Stomach (tissue), 9 donors: Measurements from ENCODE around the gene FARS2. TPM values are rescaled to one million over a fixed set of nuclear protein-coding genes. Genes with fewer than 3 reads are reported as not detected.

Source experiments
- DNase-seq, 2 donors: peaks; one replicate each; pipeline versions ENCODE4 v3.0.0 to v3.0.0-alpha.2; 2013 to 2019
- H3K27ac ChIP-seq, 5 donors: fragments of 200-600 bp in 4 of 5; sonication (generic) in 4 of 5; one replicate each; pipeline ENCODE4 v1.5.1; 2013 to 2019; ENCODE audit warnings: mild to moderate bottlenecking in 1 of 5, moderate library complexity in 1 of 5
- H3K27me3 ChIP-seq, 3 donors: fragments of 200-600 bp; sonication (generic); one replicate each; pipeline ENCODE4 v1.5.1; 2017 to 2019; ENCODE audit warnings: mixed run types in 1 of 3
- H3K36me3 ChIP-seq, 4 donors: fragments of 200-600 bp; sonication (generic); 1 replicate in 3 of 4; 2 replicates in 1 of 4; pipeline ENCODE4 v1.5.1; 2016 to 2019
- H3K4me1 ChIP-seq, 4 donors: fragments of 200-600 bp; sonication (generic); one replicate each; pipeline ENCODE4 v1.5.1; 2016 to 2019
- H3K4me3 ChIP-seq, 4 donors: fragments of 200-600 bp; sonication (generic) in 3 of 4; one replicate each; pipeline ENCODE4 v1.5.1; 2016 to 2019; ENCODE audit warnings: mild to moderate bottlenecking in 1 of 4
- H3K9me3 ChIP-seq, 4 donors: fragments of 200-600 bp; sonication (generic); one replicate each; pipeline ENCODE4 v1.5.1; 2016 to 2019
- EP300 ChIP-seq: sonication (generic); formaldehyde crosslinking; IDR thresholded peaks from one replicate; pipeline ENCODE4 v1.6.1; 2017; ENCODE audit warnings: antibody characterized with exemption
- POLR2A ChIP-seq, 4 donors: fragments of 450-650 bp; IDR thresholded peaks; one replicate each; pipeline ENCODE4 v1.6.1; 2016; ENCODE audit warnings: antibody characterized with exemption in 4 of 4, control low read depth in 2 of 4, mild to moderate bottlenecking in 1 of 4, moderate library complexity in 1 of 4
- POLR2AphosphoS5 ChIP-seq, 3 donors: sonication (generic); formaldehyde crosslinking; IDR thresholded peaks; one replicate each; pipeline ENCODE4 v1.6.1; 2016; ENCODE audit warnings: antibody characterized with exemption in 3 of 3
- WGBS, 5 donors: extraction: QIAGEN DNeasy Blood & Tissue Kit in 3 of 5; methylation state at CpG; one replicate each; pipeline versions ENCODE4 v1.1.5 to v1.1.7; 2013 to 2018; 5-methylcytosine and 5-hydroxymethylcytosine counted together
- intact Hi-C: fragments of 100-400 bp; cut with DNase I; formaldehyde crosslinking; loops from one replicate; pipeline ENCODE4 v1.15.1; 2023; ENCODE audit warnings: low total_unique reads
- polyA plus RNA-seq, 3 donors: library from polyadenylated mRNA; stranded (reverse); fragments of 200-250 nt; gene quantifications; one replicate each; pipeline ENCODE4 v1.2.3, GENCODE V29; 2013
- total RNA-seq, 5 donors: library from RNA; depleted of rRNA; stranded (reverse); fragments of >200 nt; gene quantifications; one replicate each; pipeline versions ENCODE4 v1.1.0 to v1.2.3, GENCODE V29; 2014 to 2016
- TF ChIP-seq, protein P1 (sequence below), 7 experiments: fragments of 450-650 bp in 4 of 7; fragments of 200-600 bp in 3 of 7; sonication (generic) in 3 of 7; IDR thresholded peaks; one replicate each; pipeline ENCODE4 v1.5.1; 2016 to 2019; ENCODE audit warnings: antibody characterized with exemption in 7 of 7, control low read depth in 2 of 7, mild to moderate bottlenecking in 1 of 7
- donor health status: healthy with polysubstance abuse.
- donor health status: Bipolar disorder and iron deficiency.
- donor health status: healthy.

The FARS2 gene
- total and polyA plus RNA-seq, 8 donors: 3.8 to 47.8 (median 15.9) TPM

DNA sequence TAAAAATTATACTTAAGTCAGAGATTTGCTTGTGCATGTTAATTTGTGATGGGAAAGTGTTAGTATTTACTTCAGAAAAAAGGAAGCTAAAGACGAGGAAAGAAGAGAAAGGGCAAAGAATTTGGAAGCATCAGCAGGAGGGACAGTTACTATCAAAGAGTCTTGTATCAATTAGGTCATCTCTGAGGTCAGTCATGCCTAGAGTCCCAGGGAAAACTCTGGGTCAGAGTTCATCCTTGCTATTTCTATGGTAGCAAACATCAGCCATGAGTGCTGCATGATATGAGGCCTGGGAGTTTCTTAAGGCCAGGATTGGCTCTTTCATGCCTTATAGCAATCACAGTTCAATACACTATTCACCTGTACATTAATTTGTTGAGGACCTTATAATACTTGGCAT, 292.9 kb downstream of the FARS2 start:
- Histone ChIP-seq H3K4me3 (no peak overlapping the region), H3K36me3 (peaks cover 0 to 16% (median 0%) of the 10 kb centered on the region in 4 donors), H3K4me1 (peaks cover 0 to 6% (median 0%) of the 10 kb centered on the region in 4 donors), H3K27ac (no peak overlapping the region), H3K9me3 (peaks cover 0 to 14% (median 10%) of the 10 kb centered on the region in 4 donors), H3K27me3 (no peaks in the 10 kb centered on the region)
- TF ChIP-seq, protein P1, sequence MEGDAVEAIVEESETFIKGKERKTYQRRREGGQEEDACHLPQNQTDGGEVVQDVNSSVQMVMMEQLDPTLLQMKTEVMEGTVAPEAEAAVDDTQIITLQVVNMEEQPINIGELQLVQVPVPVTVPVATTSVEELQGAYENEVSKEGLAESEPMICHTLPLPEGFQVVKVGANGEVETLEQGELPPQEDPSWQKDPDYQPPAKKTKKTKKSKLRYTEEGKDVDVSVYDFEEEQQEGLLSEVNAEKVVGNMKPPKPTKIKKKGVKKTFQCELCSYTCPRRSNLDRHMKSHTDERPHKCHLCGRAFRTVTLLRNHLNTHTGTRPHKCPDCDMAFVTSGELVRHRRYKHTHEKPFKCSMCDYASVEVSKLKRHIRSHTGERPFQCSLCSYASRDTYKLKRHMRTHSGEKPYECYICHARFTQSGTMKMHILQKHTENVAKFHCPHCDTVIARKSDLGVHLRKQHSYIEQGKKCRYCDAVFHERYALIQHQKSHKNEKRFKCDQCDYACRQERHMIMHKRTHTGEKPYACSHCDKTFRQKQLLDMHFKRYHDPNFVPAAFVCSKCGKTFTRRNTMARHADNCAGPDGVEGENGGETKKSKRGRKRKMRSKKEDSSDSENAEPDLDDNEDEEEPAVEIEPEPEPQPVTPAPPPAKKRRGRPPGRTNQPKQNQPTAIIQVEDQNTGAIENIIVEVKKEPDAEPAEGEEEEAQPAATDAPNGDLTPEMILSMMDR (IDR thresholded peaks at IDR 0.05): no peak
- TF ChIP-seq EP300 (no peak), POLR2A (IDR thresholded peaks at IDR 0.05) (no peak), POLR2AphosphoS5 (IDR thresholded peaks at IDR 0.05) (no peak)
- DNase-seq: no peak
- intact Hi-C loops: no loop called here
- WGBS, 5 donors: 78 to 95% (median 91%) methylated on average over 1 of the region's 1 CpG

DNA sequence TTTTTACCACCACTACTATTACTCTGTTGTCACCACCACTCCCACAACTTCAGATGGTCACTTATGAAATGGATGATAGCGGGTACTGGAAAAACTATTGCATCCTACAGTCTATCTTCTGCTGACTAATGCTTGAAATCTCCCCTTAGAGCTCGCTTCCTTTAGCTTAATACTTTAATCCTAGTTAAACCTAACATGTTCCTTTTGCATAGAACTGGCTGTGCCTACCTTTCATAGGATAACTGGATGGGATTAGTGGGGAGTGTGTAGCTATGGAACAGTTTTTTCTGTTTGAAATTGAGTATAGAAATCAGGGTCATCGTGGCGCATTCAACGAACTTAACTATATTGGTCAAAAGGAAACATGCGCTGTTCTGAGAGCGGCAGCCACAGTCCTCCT, 294.7 kb downstream of the FARS2 start:
- H3K36me3 ChIP-seq: peaks cover 0 to 7% (median 0%) of the 10 kb centered on the region in 4 donors
- H3K9me3 ChIP-seq: peaks cover 0 to 3% (median 1%) of the 10 kb centered on the region in 4 donors
- DNase-seq: no peak
- no peak overlapping the region for H3K4me3 ChIP-seq
- H3K27ac ChIP-seq: no peak overlapping the region
- TF ChIP-seq POLR2A (IDR thresholded peaks at IDR 0.05): no peak
- no peak for TF ChIP-seq EP300
- no peak for TF ChIP-seq POLR2AphosphoS5 (IDR thresholded peaks at IDR 0.05)
- TF ChIP-seq, protein P1 (IDR thresholded peaks at IDR 0.05): no peak
- intact Hi-C loops: no loop called here
- peaks cover 0 to 6% (median 0%) of the 10 kb centered on the region in 4 donors for H3K4me1 ChIP-seq
- 83 to 95% (median 90%) methylated on average over 7 of the region's 7 CpGs for WGBS, 5 donors
- no peaks in the 10 kb centered on the region for H3K27me3 ChIP-seq

DNA sequence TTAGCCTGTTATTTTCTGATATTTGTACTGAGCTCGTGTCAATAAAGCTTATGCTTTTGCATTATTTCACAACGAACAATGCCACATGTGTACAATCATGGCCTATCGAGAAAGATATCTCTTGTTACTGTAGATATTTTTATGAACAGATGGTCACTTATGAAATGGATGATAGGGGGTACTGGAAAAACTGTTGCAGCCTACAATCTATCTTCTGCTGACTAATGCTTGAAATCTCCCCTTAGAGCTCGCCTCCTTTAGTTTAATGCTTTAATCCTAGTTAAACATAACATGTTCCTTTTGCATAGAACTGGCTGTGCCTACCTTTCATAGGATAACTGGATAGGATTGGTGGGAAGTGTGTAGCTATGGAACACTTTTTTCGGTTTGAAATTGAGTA, 296.2 kb downstream of the FARS2 start:
- DNase-seq: no peak
- H3K27me3 ChIP-seq: no peaks in the 10 kb centered on the region
- peaks cover 0 to 6% (median 0%) of the 10 kb centered on the region in 4 donors for H3K4me1 ChIP-seq
- intact Hi-C loops: no loop called here
- no peak overlapping the region for H3K27ac ChIP-seq
- TF ChIP-seq EP300 (no peak), POLR2A (IDR thresholded peaks at IDR 0.05) (no peak), POLR2AphosphoS5 (IDR thresholded peaks at IDR 0.05) (no peak)
- TF ChIP-seq, protein P1 (IDR thresholded peaks at IDR 0.05): no peak
- H3K4me3 ChIP-seq: no peak overlapping the region
- H3K9me3 ChIP-seq: no peaks in the 10 kb centered on the region
- no peaks in the 10 kb centered on the region for H3K36me3 ChIP-seq
- 70 to 84% (median 79%) methylated on average over 5 of the region's 5 CpGs for WGBS, 5 donors

DNA sequence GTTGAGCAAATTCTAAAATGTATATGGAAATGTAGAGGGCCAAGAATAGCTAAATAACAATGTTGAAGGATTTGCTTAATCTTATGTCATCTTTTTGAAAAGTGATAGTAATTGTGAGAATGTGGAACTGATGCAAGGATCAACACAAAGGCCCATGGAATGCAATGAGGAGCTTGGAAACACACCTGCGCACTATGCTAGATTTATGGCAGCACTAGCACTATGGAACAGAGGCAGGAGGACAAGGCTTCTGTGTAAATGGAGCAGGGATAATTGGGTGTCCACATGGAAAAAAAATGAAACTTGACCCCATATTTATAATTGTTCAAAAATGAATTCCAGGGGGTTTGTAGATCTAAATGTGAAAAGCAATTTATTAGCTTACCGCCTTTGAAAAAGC, 298.3 kb downstream of the FARS2 start:
- Histone ChIP-seq H3K27ac (no peak overlapping the region), H3K4me1 (peaks cover 0 to 7% (median under 1%) of the 10 kb centered on the region in 4 donors), H3K9me3 (no peaks in the 10 kb centered on the region), H3K36me3 (no peaks in the 10 kb centered on the region), H3K4me3 (no peak overlapping the region), H3K27me3 (no peaks in the 10 kb centered on the region)
- TF ChIP-seq POLR2AphosphoS5 (IDR thresholded peaks at IDR 0.05): no peak
- no peak for TF ChIP-seq POLR2A (IDR thresholded peaks at IDR 0.05)
- no peak for TF ChIP-seq EP300
- TF ChIP-seq, protein P1 (IDR thresholded peaks at IDR 0.05): no peak
- WGBS, 5 donors: 95 to 100% (median 99%) methylated on average over 2 of the region's 2 CpGs
- no peak for DNase-seq
- intact Hi-C loops: no loop called here
